GM21515 (cell line): ENCODE results near the gene DND1.
A peak's percentile ranks its signal among the peaks of the same experiment; 100 is the strongest.
"Not testable (repeated sequence)": the region's sequence is repeated elsewhere in the genome, so short reads cannot be mapped to it uniquely, and the experiment has no call there.

Source experiments
- ATAC-seq: cut with Tn5 transposase; IDR thresholded peaks from one replicate; pipeline ENCODE4 v1.9.1; 2021; ENCODE audit not compliant: unreplicated experiment

The DND1 gene

GRCh38 chr5:140631831-140632365, 41.5 kb downstream of the DND1 start:
- peak; percentile 34 for ATAC-seq

DNA sequence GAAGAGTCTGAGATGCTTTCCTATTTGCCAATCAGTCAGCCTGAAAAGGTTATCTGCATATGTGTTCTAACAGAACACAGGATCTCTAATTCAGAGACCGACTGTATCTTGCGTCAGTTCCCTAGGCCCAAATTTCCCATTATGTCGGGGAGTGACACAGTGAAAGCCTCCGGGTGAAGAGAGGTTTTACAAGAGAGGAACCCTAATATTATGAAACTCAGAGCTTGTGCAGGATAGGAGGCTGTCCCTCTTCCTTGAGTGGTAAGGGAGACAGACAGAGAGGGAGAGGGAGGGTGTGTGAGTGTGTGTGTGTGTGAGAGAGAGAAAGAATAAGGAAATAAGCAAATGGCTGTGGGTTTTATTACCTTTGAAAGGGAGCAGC, 42.3 kb downstream of the DND1 start:
- ATAC-seq, result no peak

- ATAC-seq, result no peak
Measured at GRCh38 chr5:140630292-140631035, 42.9 kb downstream of the DND1 start.

DNA sequence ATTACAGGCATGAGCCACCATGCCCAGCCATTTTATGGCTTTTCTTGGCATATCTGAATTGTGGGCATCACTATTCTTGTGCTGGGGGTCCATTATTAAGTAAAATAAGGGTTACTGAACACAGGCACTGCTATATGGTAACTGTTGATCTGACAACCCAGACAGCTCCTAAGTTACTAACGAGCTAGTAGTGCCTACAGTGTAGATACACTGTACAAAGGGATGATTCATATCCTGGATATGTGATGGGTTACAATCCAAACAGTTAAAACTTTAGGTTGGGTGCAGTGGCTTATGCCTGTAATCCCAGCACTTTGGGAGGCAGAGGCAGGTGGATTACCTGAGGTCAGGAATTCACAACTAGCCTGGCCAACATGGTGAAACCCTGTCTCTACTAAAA, 44.7 kb downstream of the DND1 start:
- no peak for ATAC-seq

DNA sequence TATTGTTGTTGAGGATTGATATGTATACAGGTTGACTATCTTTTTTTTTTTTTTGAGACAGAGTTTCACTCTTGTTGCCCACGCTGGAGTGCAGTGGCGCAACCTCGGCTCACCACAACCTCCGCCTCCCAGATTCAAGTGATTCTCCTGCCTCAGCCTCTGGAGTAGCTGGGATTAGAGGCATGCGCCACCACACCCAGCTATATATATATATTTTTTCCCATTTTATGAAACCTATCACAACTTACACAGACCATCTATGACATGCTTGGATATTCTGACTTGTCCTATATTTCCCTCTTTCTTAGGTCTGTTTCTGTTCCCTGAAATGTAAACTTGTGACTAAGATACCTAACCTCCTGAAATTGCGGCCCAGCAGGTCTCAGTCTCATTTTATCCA, 45.4 kb downstream of the DND1 start:
- no peak for ATAC-seq

GRCh38 chr5:140624886-140625285, 48.5 kb downstream of the DND1 start:
- not testable (repeated sequence) for ATAC-seq

GRCh38 chr5:140623061-140623460, 50.3 kb downstream of the DND1 start:
- ATAC-seq, result not testable (repeated sequence)

GRCh38 chr5:140622301-140622700, 51.1 kb downstream of the DND1 start:
- no peak for ATAC-seq
